Ishikawa (cell line): ENCODE results near the gene ARPC2.

Experiments used
- CEBPB ChIP-seq: IDR thresholded peaks from 2 replicates; pipeline ENCODE4 v1.6.1; 2012
- EGR1 ChIP-seq: IDR thresholded peaks from 2 replicates; pipeline ENCODE4 v1.6.1; 2012
- EP300 ChIP-seq: IDR thresholded peaks from 2 replicates; pipeline ENCODE4 v1.6.1; 2012; ENCODE audit warnings: borderline replicate concordance
- NFIC ChIP-seq: IDR thresholded peaks from 2 replicates; pipeline ENCODE4 v1.6.1; 2012
- RAD21 ChIP-seq: IDR thresholded peaks from 2 replicates; pipeline ENCODE4 v1.6.1; 2012; ENCODE audit warnings: low read depth
- TAF1 ChIP-seq: IDR thresholded peaks from 2 replicates; pipeline ENCODE4 v1.6.1; 2012; ENCODE audit warnings: low read depth, mild to moderate bottlenecking
- TEAD4 ChIP-seq: IDR thresholded peaks from 2 replicates; pipeline ENCODE4 v1.6.1; 2012
- YY1 ChIP-seq: IDR thresholded peaks from 2 replicates; pipeline ENCODE4 v1.6.1; 2012; ENCODE audit warnings: low read depth
- ZBTB7A ChIP-seq: IDR thresholded peaks from 2 replicates; pipeline ENCODE4 v1.6.1; 2012; ENCODE audit warnings: low read depth
- TF ChIP-seq, protein P1 (sequence below): IDR thresholded peaks from 2 replicates; pipeline ENCODE4 v1.6.1; 2012; ENCODE audit warnings: low read depth, mild to moderate bottlenecking
- TF ChIP-seq, protein P2 (sequence below): IDR thresholded peaks from 2 replicates; pipeline ENCODE4 v1.6.1; 2012
- TF ChIP-seq, protein P3 (sequence below): IDR thresholded peaks from 2 replicates; pipeline ENCODE4 v1.6.1; 2012

DNA sequence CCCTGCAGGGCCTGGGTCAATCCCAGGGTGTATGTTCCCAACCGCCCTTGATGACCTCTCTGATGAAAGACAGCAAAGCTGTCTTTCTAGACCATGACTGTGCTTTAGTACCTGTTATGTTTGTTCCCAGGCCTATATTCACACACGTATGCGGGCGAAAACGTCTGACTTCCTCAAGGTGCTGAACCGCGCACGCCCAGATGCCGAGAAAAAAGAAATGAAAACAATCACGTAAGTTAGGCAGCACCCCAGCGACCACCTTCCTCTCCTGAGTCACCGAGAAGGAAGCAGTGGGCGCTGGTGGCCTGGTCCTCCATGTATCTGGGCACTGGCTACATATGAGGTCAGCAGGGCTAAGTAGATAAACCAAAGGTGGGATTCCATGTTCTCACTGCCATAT is 32.7 kb downstream of the ARPC2 start:
- TF ChIP-seq, protein P1, sequence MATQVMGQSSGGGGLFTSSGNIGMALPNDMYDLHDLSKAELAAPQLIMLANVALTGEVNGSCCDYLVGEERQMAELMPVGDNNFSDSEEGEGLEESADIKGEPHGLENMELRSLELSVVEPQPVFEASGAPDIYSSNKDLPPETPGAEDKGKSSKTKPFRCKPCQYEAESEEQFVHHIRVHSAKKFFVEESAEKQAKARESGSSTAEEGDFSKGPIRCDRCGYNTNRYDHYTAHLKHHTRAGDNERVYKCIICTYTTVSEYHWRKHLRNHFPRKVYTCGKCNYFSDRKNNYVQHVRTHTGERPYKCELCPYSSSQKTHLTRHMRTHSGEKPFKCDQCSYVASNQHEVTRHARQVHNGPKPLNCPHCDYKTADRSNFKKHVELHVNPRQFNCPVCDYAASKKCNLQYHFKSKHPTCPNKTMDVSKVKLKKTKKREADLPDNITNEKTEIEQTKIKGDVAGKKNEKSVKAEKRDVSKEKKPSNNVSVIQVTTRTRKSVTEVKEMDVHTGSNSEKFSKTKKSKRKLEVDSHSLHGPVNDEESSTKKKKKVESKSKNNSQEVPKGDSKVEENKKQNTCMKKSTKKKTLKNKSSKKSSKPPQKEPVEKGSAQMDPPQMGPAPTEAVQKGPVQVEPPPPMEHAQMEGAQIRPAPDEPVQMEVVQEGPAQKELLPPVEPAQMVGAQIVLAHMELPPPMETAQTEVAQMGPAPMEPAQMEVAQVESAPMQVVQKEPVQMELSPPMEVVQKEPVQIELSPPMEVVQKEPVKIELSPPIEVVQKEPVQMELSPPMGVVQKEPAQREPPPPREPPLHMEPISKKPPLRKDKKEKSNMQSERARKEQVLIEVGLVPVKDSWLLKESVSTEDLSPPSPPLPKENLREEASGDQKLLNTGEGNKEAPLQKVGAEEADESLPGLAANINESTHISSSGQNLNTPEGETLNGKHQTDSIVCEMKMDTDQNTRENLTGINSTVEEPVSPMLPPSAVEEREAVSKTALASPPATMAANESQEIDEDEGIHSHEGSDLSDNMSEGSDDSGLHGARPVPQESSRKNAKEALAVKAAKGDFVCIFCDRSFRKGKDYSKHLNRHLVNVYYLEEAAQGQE = no peak
- no peak for TF ChIP-seq TEAD4
- no peak for TF ChIP-seq NFIC
- TF ChIP-seq CEBPB = no peak
- TF ChIP-seq, protein P2, sequence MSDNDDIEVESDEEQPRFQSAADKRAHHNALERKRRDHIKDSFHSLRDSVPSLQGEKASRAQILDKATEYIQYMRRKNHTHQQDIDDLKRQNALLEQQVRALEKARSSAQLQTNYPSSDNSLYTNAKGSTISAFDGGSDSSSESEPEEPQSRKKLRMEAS = no peak
- TF ChIP-seq YY1 = no peak
- TF ChIP-seq ZBTB7A = no peak
- no peak for TF ChIP-seq EP300
- TF ChIP-seq, protein P3, sequence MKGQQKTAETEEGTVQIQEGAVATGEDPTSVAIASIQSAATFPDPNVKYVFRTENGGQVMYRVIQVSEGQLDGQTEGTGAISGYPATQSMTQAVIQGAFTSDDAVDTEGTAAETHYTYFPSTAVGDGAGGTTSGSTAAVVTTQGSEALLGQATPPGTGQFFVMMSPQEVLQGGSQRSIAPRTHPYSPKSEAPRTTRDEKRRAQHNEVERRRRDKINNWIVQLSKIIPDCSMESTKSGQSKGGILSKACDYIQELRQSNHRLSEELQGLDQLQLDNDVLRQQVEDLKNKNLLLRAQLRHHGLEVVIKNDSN = no peak
- TF ChIP-seq TAF1 = no peak
- no peak for TF ChIP-seq RAD21
- no peak for TF ChIP-seq EGR1
